ENCODE results near the gene SOS2.
A peak's percentile ranks its signal among the peaks of the same experiment; 100 is the strongest.
"Not testable (repeated sequence)": the region's sequence is repeated elsewhere in the genome, so short reads cannot be mapped to it uniquely, and the experiment has no call there.

Gene SOS2

DNA sequence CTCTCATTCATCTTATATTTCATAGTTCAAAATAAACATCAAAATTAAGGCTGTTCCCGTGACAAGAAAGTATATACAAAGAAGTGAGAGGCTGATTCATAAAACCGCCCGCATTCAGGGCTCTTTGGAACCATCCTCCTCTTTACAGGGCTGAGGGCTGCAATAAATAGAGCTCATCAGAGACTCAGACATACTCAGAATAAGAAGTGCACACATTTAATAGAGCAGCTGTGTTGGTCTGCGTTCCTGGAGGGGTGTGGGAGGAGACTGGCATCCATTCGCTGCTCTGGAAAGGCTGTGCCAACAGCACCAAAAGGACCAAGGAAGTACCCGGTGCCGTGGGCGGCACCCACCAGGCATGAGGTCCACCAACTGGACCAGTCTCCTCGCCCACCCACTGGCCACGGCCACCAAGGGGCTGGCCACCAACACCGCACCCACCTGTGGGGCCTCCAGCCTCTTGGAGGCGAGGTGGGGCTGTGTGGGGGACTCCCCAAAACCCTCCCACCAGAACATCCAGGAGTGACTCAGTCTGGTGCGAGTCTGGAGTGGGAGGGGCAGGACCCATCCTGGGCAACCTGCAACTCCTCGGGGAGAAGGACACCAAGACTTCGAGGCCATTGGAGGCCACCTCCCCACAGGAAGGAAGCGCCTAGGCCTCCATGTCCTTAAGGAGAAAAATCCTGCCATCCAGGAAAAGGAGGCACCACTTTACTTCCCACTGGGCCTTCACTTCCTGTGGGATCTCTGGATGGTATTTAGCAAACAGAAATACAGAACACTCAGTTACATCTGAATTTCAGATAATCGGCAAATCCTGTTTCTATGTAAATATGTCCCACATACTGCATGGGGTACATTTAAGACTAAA is 147.7 kb downstream of the SOS2 start:
- Histone ChIP-seq H3K4me3 (no peak overlapping the region), H3K36me3 (replicated peaks) (no peaks in the 10 kb centered on the region), H3K27me3 (ENCODE audit: low read depth) (no peaks in the 10 kb centered on the region), H3K4me1 (peaks cover 16% of the 10 kb centered on the region), H3K9me3 (no peaks in the 10 kb centered on the region)
- DNase-seq (ENCODE audit: low spot score in 2 of 2) = no peak
- in situ Hi-C loops (cut with MboI; ENCODE audit: low sequenced_read_pairs) = no loop called here

DNA sequence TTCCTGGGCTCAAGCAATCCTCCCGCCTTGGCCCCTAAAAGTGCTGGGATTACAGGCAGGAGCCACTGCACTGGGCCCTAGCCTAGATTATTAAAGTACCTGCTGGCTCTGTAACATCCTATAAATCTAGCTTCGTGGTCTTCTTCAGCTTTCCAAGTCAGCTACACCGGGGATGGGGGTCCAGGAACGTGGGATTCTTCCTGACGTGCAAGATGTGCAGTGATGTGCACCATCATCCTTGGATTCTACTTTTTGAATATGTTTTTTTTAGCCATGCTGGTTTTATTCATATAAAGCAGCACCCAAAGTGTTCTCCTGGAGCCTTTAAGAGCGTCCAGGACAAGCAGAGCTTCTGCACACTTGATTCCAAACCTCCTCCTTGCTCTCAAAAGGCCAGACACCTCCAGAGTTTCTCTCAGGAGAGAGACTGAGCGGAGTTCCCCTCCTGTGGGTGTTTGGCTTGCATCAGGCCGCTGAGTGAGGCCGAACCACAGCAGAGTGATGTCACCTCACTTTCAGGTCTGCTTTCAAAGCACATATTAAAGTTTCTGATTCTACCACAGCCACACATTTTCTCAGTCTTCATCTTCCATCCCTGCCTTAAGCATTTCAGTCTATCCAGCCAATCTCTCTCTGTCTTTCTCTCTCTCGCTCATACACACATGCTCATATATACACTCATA is 148.5 kb downstream of the SOS2 start:
- no peak overlapping the region for H3K4me3 ChIP-seq
- no peaks in the 10 kb centered on the region for H3K27me3 ChIP-seq (ENCODE audit: low read depth)
- peaks cover 16% of the 10 kb centered on the region for H3K4me1 ChIP-seq
- no peak for DNase-seq (ENCODE audit: low spot score in 2 of 2)
- no peaks in the 10 kb centered on the region for H3K9me3 ChIP-seq
- in situ Hi-C loops (cut with MboI; ENCODE audit: low sequenced_read_pairs) = no loop called here
- no peaks in the 10 kb centered on the region for H3K36me3 ChIP-seq (replicated peaks)

DNA sequence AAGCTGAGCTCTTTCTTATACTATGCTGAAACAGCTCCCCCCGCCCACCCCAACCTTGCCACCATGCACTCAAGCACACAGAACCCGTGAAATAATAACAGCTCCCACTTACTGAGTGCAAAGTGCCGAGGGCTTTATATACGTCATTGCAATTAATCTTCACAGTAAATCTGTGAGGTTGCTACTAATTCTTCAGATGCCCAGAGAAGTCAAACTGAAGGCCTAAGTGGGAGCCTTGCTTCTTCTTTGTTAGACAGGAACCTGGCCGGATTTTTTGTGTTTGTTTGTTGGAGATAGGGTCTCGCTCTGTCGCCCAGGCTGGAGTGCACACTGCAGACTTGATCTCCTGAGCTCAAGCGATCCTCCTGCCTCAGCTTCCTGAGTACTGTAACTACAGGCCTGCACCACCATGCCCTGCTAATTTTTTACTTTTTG is 149.1 kb downstream of the SOS2 start:
- H3K9me3 ChIP-seq = no peaks in the 10 kb centered on the region
- H3K4me3 ChIP-seq = no peak overlapping the region
- H3K27me3 ChIP-seq (ENCODE audit: low read depth) = no peaks in the 10 kb centered on the region
- peaks cover 16% of the 10 kb centered on the region for H3K4me1 ChIP-seq
- H3K36me3 ChIP-seq (replicated peaks) = no peaks in the 10 kb centered on the region
- in situ Hi-C loops (cut with MboI; ENCODE audit: low sequenced_read_pairs) = no loop called here
- peak in 1 of 2 experiments; percentile 43 for DNase-seq (ENCODE audit: low spot score in 2 of 2)

GRCh38 chr14:50079103-50079502 is 152.3 kb downstream of the SOS2 start:
- peaks cover 16% of the 10 kb centered on the region for H3K4me1 ChIP-seq
- H3K9me3 ChIP-seq; H3K4me3 ChIP-seq; DNase-seq (ENCODE audit: low spot score in 2 of 2); in situ Hi-C loops (cut with MboI; ENCODE audit: low sequenced_read_pairs); H3K27me3 ChIP-seq (ENCODE audit: low read depth); H3K36me3 ChIP-seq (replicated peaks): not testable (repeated sequence)

DNA sequence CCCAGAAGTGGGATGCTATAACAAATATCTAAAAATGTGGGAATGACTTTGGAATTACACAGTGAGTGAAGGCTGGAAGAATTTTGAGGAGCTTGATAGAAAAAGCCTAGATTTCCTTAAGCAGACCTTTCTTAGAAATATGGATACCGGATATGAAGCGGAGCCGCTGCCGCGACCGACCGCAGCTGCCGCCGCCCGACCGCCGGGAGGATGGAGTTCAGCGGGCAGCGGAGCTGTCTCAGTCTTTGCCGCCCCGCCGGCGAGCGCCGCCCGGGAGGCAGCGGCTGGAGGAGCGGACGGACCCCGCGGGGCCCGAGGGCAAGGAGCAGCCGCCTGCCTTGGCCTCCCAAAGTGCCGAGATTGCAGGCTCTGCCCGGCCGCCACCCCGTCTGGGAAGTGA is 157.7 kb downstream of the SOS2 start:
- in situ Hi-C loops (cut with MboI; ENCODE audit: low sequenced_read_pairs); H3K36me3 ChIP-seq (replicated peaks); H3K27me3 ChIP-seq (ENCODE audit: low read depth); H3K9me3 ChIP-seq; H3K4me3 ChIP-seq; H3K4me1 ChIP-seq; DNase-seq (ENCODE audit: low spot score in 2 of 2): not testable (repeated sequence)

GRCh38 chr14:50072395-50072794 is 159.0 kb downstream of the SOS2 start:
- no peaks in the 10 kb centered on the region for H3K36me3 ChIP-seq (replicated peaks)
- no peaks in the 10 kb centered on the region for H3K27me3 ChIP-seq (ENCODE audit: low read depth)
- H3K4me3 ChIP-seq = no peak overlapping the region
- DNase-seq (ENCODE audit: low spot score in 2 of 2) = no peak
- in situ Hi-C loops (cut with MboI; ENCODE audit: low sequenced_read_pairs) = no loop called here
- H3K9me3 ChIP-seq = no peaks in the 10 kb centered on the region
- H3K4me1 ChIP-seq = no peaks in the 10 kb centered on the region

GRCh38 chr14:50070840-50071548 is 160.4 kb downstream of the SOS2 start:
- in situ Hi-C loops (cut with MboI; ENCODE audit: low sequenced_read_pairs) = no loop called here
- Histone ChIP-seq H3K4me3 (no peak overlapping the region), H3K36me3 (replicated peaks) (no peaks in the 10 kb centered on the region), H3K4me1 (no peaks in the 10 kb centered on the region), H3K9me3 (no peaks in the 10 kb centered on the region), H3K27me3 (ENCODE audit: low read depth) (no peaks in the 10 kb centered on the region)
- DNase-seq (ENCODE audit: low spot score in 2 of 2) = no peak

DNA sequence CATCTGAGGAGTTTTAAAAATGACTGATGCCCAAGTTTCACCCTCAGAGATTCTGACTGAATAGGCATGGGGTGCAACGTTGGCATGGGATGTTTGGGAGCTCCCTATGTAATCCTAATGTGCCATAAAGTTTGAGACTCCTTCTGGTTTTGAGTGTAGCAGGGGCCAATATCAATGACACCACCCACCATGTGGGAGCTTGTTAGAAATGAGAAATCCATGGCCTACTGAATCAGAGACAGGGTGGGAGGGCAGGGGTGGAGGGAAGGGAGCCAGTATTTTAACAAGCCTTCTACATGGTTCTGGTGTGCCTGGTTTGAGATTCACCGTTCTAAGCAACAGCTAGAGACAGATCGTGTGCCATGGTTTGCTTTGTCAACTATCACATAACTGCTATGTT is 161.1 kb downstream of the SOS2 start:
- in situ Hi-C loops (cut with MboI; ENCODE audit: low sequenced_read_pairs) = no loop called here
- Histone ChIP-seq H3K4me1 (no peaks in the 10 kb centered on the region), H3K9me3 (no peaks in the 10 kb centered on the region), H3K4me3 (no peak overlapping the region), H3K36me3 (replicated peaks) (no peaks in the 10 kb centered on the region), H3K27me3 (ENCODE audit: low read depth) (no peaks in the 10 kb centered on the region)
- no peak for DNase-seq (ENCODE audit: low spot score in 2 of 2)

DNA sequence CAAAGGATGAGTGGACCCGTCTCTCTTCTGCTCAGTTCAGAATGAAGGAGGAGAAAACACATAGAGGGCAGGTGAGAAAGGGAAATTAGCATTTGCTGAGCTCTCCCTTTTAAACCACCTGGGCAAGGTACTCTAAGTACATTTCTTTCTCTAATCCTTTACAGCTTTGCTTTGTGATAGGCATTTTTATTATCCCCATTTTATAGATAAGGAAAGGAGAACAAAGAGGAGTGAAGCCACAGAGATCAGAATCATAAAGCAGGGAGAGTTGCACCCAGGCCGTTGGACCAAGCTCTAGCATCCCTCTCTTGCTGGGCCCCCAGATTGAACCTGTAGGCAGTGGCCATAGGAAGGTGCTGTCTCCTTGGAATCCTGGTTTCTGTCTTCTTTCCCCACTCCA is 162.1 kb downstream of the SOS2 start:
- no peak for DNase-seq (ENCODE audit: low spot score in 2 of 2)
- no peaks in the 10 kb centered on the region for H3K27me3 ChIP-seq (ENCODE audit: low read depth)
- in situ Hi-C loops (cut with MboI; ENCODE audit: low sequenced_read_pairs) = no loop called here
- no peak overlapping the region for H3K4me3 ChIP-seq
- no peaks in the 10 kb centered on the region for H3K4me1 ChIP-seq
- no peaks in the 10 kb centered on the region for H3K36me3 ChIP-seq (replicated peaks)
- no peaks in the 10 kb centered on the region for H3K9me3 ChIP-seq

DNA sequence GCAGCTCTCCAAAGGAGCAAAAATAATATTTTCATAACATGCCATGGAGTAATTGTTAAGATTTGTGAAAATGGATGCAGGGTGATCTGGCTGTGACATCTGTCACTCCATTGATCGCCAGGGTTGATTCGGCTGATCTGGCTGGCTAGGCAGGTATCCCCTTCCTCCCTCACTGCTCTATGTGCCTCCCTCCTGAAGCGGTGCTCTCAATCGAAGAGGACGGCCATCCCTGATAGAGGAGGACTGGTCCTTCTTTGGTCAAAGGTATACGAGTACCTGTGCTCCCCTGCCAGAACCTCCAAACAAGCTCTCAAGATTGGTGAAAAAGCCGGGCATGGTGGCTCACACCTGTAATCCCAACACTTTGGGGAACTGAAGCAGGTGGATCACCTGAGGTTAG is 162.9 kb downstream of the SOS2 start:
- H3K27me3 ChIP-seq (ENCODE audit: low read depth) = no peaks in the 10 kb centered on the region
- in situ Hi-C loops (cut with MboI; ENCODE audit: low sequenced_read_pairs) = no loop called here
- no peak overlapping the region for H3K4me3 ChIP-seq
- no peaks in the 10 kb centered on the region for H3K36me3 ChIP-seq (replicated peaks)
- no peaks in the 10 kb centered on the region for H3K9me3 ChIP-seq
- no peaks in the 10 kb centered on the region for H3K4me1 ChIP-seq
- DNase-seq (ENCODE audit: low spot score in 2 of 2) = no peak

GRCh38 chr14:50067723-50068495 is 163.5 kb downstream of the SOS2 start:
- in situ Hi-C loops (cut with MboI; ENCODE audit: low sequenced_read_pairs) = no loop called here
- DNase-seq (ENCODE audit: low spot score in 2 of 2) = no peak
- Histone ChIP-seq H3K4me1 (peaks cover 3% of the 10 kb centered on the region), H3K36me3 (replicated peaks) (no peaks in the 10 kb centered on the region), H3K4me3 (no peak overlapping the region), H3K9me3 (no peaks in the 10 kb centered on the region), H3K27me3 (ENCODE audit: low read depth) (no peaks in the 10 kb centered on the region)

All from HAP-1 (cell line).